Skin of body (tissue), 2 donors: ENCODE measurements around the gene MAP3K9. TPM values are rescaled to one million over a fixed set of nuclear protein-coding genes. Genes with fewer than 3 reads are reported as not detected.

Experiments used
- DNase-seq: peaks from one replicate; lab custom pipeline; 2025; lab: John Stamatoyannopoulos, UW
- total RNA-seq: library from RNA; depleted of rRNA; stranded (reverse); fragments of >200 nt; gene quantifications from one replicate; pipeline ENCODE4 v1.2.3, GENCODE V29; 2014

Gene MAP3K9
- total RNA-seq, 1 donor from 2014 or later = 6.9 TPM

DNA sequence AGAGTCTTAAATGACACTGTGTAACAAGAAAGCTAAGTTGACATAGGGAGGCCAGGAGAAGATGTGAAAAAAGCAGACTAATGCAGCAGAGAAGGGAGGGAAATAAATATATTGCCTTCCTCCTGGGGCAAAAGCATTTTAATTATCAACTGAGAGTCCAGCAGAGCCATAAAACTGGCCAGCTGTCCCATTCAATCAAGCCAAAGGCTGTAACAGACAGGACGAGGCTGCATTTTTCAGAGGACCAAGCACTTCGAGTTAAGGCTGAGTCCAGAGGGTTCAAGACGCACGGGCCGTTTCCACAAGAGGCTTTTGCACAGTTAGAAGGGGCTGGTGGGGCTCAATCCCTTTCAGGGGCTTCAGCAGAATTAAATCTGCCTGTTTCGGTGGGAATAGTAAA lies 20.4 kb downstream of the MAP3K9 start:
- no peak for DNase-seq

DNA sequence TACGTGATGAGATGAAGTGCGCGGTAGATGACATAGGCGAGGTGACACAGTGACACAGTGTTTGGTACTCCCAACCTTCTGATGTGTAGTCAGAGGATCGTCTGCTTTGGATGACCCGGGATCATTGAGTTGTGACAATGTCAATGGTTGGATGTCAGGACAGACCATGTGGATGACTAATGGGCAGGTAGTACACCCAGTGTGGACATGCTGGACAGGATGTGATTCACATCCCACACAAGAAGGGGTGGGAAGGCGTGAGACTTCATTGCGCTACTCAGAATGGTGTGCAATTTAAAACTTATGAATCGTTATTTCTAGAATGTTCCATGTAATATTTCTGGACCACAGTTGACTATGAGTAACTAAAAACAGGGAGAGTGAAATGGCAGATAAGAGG lies 23.8 kb downstream of the MAP3K9 start:
- no peak for DNase-seq

- DNase-seq = no peak
These were observed 24.4 kb downstream of the MAP3K9 start for GRCh38 chr14:70784886-70785285.

DNA sequence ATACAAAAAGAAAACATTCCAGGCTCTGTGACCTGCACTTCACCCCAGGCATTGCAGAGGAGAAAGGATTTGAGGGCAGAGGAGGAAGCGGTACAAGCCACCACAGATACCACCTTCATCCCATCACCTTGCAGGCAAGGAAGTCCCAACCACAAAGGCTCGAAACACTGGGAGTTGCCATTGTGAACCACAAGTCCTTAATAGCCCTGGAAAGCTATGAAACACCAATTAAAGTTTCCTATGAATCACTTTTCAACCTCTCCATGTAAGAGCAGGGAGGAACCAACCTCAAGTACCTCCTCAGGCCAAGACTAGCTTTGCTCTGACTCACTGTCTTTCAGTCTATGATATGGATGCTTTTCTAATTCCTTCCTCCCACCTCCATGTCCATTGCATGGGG lies 27.0 kb downstream of the MAP3K9 start:
- no peak for DNase-seq

DNA sequence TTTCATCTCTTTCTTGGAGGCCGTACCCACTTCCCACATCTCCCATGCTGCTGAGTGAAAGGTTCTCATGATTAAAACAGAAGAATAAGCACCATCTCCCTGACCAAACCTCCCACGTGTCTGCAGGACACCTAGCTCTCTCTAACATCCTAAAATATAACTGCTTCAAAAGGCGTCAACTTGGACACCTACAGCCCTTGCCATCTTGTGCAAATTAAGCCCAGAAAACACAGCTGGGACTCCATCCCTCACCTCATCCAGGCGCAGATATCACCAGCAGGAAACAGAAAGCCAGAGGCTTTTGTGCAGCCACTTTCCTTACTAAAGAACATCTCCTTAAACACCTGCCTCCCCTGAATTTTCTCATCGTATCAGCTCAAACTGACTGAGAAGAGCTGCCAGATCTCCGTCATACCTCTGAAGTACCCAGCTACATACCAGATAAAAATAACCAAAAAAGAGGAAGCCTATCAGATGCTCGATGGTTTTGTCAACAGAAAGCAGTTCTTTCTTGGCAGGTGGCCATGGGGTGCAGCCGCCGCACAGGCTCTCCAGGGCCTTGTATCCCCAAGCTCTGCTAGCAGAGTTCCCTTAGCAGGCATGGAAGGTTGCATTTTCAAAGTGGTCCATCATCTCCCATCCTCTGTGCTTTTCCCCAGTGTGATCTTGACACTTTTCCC lies 28.8 kb downstream of the MAP3K9 start:
- no peak for DNase-seq

GRCh38 chr14:70779667-70780066 lies 29.6 kb downstream of the MAP3K9 start:
- no peak for DNase-seq

DNA sequence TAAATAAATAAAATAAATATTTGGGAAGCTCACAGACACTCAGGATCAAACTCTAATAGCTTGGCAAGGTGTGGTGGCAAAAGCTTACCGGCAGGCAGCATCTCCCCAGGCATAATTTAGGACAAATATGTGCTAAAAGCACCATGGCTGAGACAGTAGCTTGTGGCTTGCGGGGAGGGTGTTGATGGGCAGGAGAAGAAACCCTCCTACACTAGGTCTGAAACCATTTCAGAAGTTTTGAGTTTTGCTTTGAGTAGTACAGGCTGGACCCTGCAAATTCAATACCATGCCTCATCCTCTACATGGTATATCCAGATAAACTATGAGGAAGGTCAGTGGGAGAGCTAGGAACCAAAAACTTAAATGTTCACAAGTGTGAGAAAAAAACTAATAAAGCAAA lies 33.1 kb downstream of the MAP3K9 start:
- DNase-seq = no peak

DNA sequence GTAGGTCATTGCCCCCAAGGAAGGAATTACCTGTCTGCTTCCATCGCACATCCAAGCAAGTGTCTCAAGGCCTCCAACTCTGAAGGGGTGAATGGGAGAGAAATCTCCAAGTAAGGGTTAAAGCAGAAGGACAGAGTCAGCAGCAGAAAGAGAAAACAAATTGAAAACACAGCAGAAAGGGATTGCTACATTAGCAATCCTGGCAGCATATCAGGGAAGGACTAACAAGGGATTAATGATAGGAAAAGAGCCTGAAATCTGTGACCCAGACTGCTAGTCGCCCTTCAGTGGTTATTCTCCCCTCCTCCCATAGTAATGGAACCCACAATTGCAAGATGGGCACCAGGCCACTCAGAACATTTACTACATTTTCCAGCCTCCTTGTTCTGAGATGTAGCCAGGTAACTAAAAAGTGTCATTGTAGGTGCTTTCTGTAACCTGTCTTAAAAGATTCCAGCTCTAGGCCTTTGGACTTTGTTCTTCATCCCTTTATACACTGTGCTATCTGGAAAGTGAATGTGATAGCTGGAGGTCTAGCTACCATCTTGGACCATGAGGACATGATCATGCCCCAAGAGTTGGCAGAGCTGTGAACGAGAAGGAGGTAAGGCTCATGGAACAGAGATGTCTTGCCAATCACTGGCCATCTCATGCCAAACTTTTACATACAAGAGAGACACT lies 36.0 kb downstream of the MAP3K9 start:
- DNase-seq = no peak

GRCh38 chr14:70771781-70772212 lies 37.5 kb downstream of the MAP3K9 start:
- DNase-seq = no peak

DNA sequence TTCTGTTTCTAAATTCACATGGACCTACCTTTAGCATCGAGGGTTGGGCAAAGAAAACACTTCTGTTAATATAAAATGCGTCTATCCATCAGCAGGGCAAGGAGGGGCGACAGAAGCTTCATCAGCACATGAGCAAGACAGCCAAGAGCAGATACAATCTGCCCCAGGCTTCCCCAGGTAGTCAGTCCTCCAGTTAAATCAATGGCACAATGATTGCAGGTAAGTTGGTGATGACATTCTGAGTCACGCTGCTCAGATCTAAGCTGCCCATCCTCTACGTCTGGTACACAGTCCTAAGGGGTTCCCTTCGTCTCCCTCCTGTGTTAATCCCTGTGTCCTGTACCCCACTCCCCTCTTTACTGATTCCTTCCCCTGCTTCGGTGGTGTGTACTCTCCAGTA lies 38.8 kb downstream of the MAP3K9 start:
- no peak for DNase-seq

- DNase-seq = no peak
These were observed 49.9 kb downstream of the MAP3K9 start for GRCh38 chr14:70759398-70759797.

DNA sequence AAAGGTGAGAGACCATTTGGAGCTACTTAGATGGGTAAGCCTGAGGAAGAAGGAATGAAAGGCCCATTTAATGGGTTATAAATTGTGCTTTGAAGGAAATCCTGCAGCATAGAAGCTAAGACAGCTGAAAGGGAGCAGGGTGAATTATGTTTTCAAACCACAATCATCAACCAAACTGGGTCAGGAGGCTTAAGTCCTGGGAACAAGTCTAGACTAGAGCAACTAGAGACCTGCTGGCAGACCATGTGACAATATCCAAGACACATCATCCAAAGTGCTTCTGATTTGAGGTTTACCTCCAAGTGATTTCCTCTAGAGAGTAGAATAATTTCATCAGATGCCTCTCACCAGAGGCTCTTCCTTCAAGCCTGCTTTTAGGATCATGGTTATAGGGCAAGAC lies 53.7 kb downstream of the MAP3K9 start:
- DNase-seq = no peak

DNA sequence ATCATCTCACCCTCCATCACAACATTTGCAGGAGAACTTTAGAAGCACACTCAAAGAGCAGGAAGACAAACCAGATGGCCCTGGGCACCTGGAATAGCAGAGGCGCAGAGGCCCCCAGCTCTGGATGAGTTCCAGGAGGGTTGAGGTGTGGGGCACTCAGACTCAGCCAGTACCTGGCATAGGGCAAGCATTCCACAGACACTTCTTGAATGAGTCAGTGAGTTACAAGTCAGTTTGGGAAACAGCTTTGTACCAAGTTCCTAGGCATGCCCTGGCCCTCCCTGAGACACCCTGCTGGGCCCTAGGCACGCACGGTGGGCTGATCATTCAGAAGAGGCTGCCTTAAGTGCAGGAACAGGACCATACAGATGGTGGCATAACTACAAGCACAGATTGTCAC lies 54.3 kb downstream of the MAP3K9 start:
- DNase-seq = no peak

- DNase-seq = no peak
These were observed 55.8 kb downstream of the MAP3K9 start for GRCh38 chr14:70753518-70753953.

GRCh38 chr14:70748422-70748821 lies 60.9 kb downstream of the MAP3K9 start:
- DNase-seq = no peak

DNA sequence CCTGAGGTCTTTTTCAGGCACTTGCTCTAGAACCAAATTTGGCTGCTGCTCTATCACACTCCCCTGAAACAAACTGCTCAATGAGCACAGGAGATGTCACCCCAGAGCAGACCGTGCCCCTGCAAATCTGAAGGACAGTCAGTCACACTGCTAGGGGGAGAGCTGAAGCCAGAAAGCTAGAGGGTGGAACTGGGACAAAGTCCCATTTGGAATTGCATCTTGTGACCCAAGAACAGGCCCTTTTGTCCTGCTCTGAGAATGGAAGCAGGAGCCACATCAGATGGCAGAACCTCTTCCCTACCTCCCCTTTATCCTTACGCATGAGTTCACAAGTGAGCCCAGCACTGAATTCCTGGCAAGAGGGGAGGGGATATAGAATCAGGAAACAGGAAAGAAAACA lies 64.7 kb downstream of the MAP3K9 start:
- no peak for DNase-seq

GRCh38 chr14:70742316-70742715 lies 67.0 kb downstream of the MAP3K9 start:
- DNase-seq = no peak

DNA sequence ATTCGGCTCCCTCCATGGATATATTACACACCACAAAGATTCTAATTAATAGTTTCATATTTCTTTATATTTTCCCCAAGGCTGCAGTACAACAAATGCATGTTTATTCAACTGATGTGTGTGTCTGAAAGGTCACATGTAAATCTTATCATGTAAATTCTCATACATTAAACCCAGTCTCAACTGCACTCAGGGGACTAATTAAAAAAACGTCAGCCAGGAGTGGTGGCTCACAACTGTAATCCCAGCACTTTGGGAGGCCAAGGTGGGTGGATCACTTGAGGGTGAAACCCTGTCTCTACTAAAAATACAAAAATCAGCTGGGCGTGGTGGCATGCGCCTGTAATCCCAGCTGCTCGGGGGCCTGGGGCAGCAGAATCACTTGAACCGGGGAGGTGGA lies 67.8 kb downstream of the MAP3K9 start:
- DNase-seq = no peak

DNA sequence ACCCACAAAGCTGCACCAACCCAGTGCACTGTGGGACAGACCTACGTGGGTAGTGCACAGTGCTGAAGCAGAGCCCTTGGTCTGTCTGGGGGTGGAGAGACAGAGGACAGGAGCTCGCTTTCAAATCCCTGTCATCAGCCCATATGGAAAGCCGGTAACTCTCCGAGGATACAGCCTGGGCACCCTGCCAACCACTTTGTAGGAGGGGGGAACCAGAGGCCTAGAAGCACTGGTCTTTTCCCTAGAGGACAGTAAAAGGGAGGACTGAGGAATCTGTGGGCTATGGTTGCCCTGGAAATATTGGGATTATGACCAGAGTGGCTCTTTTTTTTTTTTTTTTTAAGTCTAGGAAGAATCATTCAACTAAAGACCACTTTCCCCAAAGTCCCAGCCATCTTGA lies 74.3 kb downstream of the MAP3K9 start:
- DNase-seq = no peak

DNA sequence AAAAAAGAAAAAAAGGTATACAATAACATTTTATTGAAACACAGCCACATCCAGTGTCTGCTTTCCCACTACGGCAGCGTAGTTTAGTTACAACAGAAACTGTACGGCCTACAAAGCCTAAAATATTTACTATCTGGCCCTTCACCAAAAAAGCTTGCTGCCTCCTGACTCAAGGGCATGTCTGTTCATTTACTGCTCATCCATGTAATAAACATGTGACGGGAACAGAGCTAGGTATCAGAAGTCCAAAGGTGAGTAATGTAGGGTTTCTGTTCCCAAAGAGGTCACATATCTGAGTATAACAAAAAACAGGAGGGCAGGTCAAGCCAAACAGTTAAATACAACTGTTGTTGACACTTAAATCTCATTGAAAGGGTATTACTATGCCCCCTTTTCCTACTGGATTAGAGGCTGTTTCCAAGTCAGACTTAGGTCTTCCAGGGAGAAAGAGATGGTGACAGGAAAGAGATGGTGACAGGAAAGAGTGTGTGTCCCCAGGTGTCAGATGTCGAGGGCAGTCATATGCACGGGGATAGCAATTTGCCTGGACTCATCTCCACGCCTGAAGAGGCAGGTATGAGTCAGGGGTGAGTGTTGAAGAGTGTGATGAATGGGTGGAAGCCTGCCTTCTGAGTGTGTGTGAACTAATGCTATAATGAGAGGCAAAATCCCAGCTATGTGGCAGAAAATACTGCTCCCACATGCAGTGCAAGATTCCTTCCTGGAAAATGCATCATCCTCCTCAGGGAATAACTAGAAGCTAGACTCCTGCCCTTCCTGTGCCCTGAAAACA lies 77.7 kb downstream of the MAP3K9 start:
- DNase-seq = no peak

DNA sequence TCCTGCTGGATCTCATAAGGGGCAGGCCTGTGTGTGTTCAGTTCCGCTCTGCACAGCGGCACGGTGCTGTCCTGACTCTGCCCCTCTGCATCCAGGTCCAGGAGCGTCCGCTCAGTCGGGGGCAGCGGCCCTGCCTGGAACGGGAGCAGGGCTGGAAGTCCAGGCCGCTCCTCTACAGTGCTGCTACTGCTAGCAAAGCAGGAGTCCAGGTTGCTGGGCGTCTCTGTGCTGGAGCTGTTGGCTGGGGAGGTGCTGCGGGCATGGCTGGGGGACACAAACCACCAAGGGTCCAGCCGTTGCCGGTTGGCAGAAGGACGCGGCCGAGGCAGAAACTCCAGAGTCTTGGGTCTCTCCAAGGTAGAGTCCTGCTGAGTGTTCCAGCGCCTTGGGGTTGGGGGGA lies 78.9 kb downstream of the MAP3K9 start:
- DNase-seq = no peak

DNA sequence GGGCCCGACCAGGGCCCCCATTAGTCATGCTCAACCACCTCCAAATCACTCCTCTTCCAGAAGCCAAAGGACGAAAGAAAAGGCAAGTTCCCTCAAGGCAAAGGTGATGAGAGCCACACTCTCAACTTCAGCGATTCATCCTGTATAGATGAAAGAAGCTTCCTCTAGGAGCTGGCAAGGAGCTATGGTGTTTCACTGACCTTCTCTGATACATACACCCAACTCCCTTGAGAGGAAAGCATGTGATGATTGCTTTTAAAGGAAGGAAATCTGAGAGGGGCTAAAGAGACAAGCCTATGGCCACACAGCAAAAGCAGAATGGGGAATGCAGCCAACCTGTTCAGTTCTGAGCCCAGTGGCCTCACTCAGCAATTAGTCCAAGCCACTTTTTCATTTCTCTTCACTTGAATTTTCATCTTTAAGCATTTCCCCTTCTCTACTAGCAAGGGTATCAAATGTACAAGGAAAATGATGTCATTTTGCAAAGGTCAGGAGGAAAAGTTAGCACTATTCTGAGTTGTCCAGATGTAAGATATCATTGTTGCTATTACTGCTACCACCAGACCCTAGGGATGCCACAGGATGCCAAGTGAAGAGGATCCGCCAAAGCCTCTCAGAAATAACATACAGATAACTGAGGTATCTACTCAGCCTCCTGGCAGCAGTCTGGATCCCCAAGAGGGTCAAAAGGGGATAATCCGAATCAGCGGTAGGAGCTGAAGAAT lies 82.5 kb downstream of the MAP3K9 start:
- no peak for DNase-seq
